HG03060 (cell line): ENCODE data around the gene OR10J1.
"Not testable (repeated sequence)": the region's sequence is repeated elsewhere in the genome, so short reads cannot be mapped to it uniquely, and the experiment has no call there.

Source experiments
- ATAC-seq: cut with Tn5 transposase; IDR thresholded peaks from one replicate; pipeline ENCODE4 v1.9.1; 2021; ENCODE audit warnings: low read depth, moderate number of reproducible peaks; ENCODE audit not compliant: unreplicated experiment

Gene OR10J1

GRCh38 chr1:159439422-159439821 is at the start of gene OR10J1:
Gene OR10J1 (plus strand): TSS chr1:159439722. CDS start chr1:159439792, 70 bp downstream.
- no peak for ATAC-seq

- no peak for ATAC-seq
These were observed 32.7 kb upstream of the OR10J1 start for GRCh38 chr1:159406821-159407220.

- no peak for ATAC-seq
These were observed 30.6 kb upstream of the OR10J1 start for GRCh38 chr1:159408862-159409400.

- no peak for ATAC-seq
These were observed 17.7 kb upstream of the OR10J1 start for GRCh38 chr1:159421821-159422220.

GRCh38 chr1:159428536-159428935 is 11.0 kb upstream of the OR10J1 start:
- no peak for ATAC-seq

- no peak for ATAC-seq
These were observed 10.3 kb upstream of the OR10J1 start for GRCh38 chr1:159429074-159429861.

GRCh38 chr1:159430985-159431384 is 8.5 kb upstream of the OR10J1 start:
- no peak for ATAC-seq

GRCh38 chr1:159431904-159432303 is 7.6 kb upstream of the OR10J1 start, which contains the start of gene OR10J4:
Gene OR10J4 (plus strand): TSS chr1:159432204.
- no peak for ATAC-seq

GRCh38 chr1:159436469-159436868 is 3.1 kb upstream of the OR10J1 start:
- no peak for ATAC-seq

GRCh38 chr1:159441360-159441759 is 1.8 kb downstream of the OR10J1 start:
- ATAC-seq = no peak

- ATAC-seq = no peak
These were observed 2.9 kb downstream of the OR10J1 start for GRCh38 chr1:159442428-159442827.

- no peak for ATAC-seq
These were observed 3.7 kb downstream of the OR10J1 start for GRCh38 chr1:159443066-159443750.

GRCh38 chr1:159444511-159444910 is 5.0 kb downstream of the OR10J1 start:
- ATAC-seq = no peak

GRCh38 chr1:159448181-159448580 is 8.7 kb downstream of the OR10J1 start:
- no peak for ATAC-seq

GRCh38 chr1:159449605-159450004 is 10.1 kb downstream of the OR10J1 start:
- not testable (repeated sequence) for ATAC-seq

GRCh38 chr1:159459551-159459950 is 20.0 kb downstream of the OR10J1 start:
- ATAC-seq = no peak

GRCh38 chr1:159465191-159465603 is 25.7 kb downstream of the OR10J1 start:
- no peak for ATAC-seq

- ATAC-seq = no peak
These were observed 28.8 kb downstream of the OR10J1 start for GRCh38 chr1:159468321-159468720.

- ATAC-seq = no peak
These were observed 30.5 kb downstream of the OR10J1 start for GRCh38 chr1:159469921-159470533.

- no peak for ATAC-seq
These were observed 33.8 kb downstream of the OR10J1 start for GRCh38 chr1:159473335-159473734.

GRCh38 chr1:159474926-159475325 is 35.4 kb downstream of the OR10J1 start:
- ATAC-seq = no peak
